Dedifferentiated amniotic fluid mesenchymal stem cell (primary cell): ENCODE results near the gene MAN2B1.
"Not testable (repeated sequence)": the region's sequence is repeated elsewhere in the genome, so short reads cannot be mapped to it uniquely, and the experiment has no call there.

ENCODE experiments used
- DNase-seq: peaks from one replicate; pipeline ENCODE4 v3.0.0-alpha.2; 2016; ENCODE audit errors: extremely low spot score

The MAN2B1 gene

DNA sequence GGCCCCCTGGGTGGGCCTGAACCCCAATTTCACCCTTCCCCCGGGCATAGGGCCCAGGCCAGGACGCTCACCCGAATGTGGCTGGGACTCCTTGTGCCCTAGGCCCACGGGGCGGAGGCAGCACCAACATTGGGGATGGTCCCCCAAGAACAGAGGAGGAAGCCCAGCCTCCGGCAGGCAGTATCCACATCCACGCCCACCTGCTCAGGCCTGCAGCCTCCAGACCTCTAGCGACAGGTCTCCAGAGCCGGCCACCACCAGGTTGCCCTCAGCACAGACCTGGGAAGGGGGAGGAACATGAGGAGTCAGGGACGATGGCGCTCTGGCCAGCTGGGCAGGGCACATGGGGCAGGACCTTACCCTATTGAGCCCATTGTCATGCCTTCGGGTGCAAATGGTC is 22.5 kb upstream of the MAN2B1 start:
- no peak for DNase-seq

DNA sequence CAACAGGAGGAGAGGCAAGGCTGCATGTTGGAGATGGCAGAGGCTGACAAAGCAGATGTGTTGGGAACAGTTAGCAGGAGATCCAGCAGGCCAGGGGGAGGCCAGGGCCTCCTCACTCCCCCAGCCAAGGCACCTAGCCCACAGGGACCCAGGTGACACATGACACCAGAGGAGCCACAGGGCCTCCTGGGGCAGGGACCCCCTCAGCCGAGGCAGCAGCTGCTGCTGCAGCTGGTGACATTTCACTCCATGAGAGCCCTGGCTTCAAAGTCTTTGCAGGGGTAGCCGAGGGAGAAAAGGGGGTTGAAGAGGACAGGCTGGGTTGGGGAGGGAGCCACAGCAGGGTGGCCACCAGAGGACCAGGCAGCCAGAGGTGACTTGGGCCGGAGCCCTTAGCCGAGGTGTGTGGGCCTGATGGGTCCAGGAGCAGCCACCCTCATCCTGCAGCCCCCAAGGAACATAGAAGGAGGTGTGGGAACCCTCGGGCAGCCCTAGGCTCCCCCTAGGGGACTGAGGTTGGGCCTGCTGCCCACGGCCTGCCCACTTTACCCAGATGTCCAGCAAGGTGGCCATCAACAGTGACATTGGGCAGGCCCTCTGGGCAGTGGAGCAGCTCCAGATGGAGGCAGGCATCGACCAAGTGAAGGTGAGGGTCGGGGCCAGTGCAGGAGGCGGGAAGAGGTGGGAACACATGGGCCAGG is 21.1 kb upstream of the MAN2B1 start, which contains the start of gene GNG14:
Gene GNG14 (plus strand): TSS at position 503 of the 701 bp plus-strand sequence. CDS start 51 bp downstream, at position 554.
- DNase-seq: no peak

DNA sequence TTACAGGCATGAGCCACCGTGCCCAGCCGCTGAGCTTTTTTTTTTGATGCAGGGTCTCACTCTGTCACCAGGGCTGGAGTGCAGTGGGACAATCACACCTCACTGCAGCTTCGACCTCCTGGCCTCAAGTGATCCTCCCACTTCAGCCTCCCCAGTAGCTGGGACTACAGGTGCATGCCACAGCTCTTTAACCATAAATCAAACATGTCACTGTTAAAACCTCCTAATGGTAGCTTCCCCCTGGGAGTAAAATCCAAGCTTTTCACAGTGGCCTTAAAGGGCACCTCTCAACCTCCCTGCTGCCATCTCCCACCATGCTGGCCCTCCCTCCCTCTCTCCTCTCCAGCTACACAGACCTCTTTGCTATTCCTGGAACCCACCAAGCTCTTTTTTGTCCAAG is 19.3 kb upstream of the MAN2B1 start:
- DNase-seq: no peak

DNA sequence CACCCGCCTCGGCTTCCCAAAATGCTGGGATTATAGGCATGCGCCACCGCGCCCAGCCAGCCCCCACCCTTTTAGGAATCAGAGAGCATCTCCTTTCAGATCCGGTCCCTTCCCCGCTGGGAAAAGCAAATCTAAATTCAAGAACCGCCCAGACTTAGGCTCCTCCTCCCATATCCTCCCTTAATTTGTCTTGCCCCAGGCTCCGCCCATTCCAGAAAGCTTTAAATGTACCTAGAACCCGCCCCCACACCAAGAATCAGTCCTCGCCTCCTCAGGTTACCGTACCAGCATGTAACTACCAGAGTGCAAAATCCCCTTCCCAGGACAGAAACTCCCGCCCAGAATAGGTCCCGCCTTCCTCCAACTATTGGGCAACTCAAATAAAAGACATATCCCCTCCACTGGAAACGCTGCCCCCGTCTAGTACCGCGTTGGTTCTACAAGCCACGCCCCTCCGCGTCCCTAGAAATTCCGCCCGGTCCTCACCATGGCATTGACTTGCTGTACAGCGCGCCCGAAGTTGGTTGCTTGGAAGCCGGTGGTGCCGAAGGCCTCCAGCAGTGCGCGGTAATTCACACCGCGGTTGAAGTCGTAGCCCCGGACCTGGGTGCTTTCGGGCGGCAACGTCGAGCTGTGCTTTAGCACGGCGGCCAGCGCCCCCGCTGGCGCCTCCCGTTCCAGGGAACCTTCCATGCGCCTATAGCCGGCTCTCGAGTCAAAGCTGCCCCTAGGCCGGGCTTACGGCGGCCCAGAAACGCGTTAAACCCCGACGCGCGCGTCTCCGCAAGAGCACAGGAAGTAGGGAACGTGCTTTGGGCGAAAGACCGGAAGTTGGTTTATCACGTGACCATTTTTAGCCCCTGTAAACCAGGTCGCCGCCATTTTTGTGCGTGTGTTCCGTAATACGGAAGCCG is 14.8 kb upstream of the MAN2B1 start, which contains the start of gene DHPS:
Gene DHPS (minus strand): TSS at position 807 of the 914 bp plus-strand sequence. CDS start 114 bp downstream, at position 693.
- peak; percentile 95 for DNase-seq

DNA sequence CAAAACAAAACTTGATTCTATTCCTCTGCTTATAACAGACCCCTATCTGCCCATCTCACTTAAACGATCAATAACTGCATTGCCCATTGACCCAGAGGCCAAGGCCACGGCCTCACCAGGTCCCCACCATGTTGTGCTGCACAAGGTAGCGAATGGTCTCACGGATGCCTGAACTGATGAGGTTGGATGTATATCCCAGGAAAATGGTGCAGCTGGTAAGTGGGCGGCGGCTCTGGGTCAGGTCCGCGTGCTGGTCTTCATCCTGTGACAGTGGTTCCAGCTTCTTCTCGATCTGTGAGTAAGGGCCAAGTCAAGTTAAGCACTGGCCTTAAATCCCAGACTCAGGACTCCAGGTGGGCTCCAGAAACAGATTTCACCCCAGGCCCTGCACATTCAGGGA is 13.5 kb upstream of the MAN2B1 start:
- DNase-seq: no peak

DNA sequence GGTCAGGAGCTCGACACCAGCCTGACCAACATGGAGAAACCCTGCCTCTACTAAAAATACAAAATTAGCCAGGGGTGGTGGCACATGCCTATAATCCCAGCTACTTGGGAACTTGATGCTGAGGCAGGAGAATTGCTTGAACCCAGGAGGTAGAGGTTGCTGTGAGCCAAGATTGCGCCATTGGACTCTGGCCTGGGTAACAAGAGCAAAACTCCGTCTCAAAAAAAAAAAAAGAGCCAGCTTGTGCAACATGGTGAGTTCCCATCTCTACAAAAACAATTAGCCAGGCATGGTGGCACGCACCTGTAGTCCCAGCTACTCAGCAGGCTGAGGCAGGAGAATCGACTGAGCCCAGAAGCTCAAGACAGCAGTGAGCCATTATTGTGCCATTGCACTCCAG is 11.5 kb upstream of the MAN2B1 start:
- DNase-seq: not testable (repeated sequence)

DNA sequence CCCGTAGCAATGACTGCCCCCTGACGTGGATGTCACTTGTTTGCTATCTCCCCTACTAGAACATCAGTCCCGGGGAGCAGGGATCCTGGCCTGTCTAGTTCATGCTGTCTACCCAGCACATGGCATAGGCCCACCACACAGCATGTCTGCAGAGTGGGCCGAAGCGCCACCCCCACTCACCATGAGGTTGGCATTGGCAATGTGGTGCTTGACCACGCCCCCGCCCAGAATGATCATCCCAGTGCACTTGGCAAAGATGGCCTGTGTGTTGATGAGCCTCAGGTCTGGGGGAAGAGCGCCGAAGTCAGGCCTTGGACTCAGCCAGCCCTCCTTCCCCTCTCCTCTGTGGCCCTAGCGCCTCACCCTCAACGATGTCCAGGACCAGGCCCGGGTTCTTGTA is 10.4 kb upstream of the MAN2B1 start:
- DNase-seq: no peak

DNA sequence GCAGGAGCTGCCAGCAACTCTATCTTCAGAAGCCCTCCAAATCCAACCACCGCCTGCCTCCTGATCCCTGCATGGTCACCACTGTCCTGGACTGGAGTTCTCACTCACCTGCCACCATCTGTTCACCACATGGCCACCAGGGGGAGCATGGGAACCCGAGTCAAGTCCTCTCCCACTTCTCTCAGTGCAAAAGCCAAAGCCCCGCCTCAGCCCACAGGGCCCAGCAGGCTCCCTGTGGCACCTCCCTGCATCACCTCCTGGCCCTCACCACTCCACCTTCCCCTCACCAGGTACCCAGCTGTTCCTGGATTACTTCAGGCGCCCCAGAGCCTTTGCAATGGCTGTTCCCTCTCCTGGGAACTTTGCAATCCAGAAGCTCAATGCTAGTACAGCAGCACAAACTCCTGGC is 9.8 kb upstream of the MAN2B1 start:
- peak; percentile 63 for DNase-seq

DNA sequence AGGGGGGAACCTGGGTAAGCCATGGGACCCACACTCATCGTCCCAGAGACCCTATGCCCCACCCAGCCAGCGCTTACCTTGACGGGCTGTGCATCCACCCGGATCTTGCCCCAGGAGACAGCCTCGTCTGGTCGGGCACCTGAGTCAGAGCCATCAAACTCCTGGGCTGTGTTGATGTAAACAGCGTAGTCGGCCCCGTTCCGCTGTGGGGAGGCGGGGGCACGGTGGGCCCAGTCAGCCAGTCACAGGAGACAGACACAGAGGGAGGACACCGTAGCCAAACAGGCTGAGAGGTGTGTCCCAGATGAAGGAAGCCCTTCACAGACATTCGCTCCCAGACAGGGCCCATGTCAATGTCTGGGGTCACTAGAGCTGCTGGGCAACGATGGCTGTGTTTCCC is 9.4 kb upstream of the MAN2B1 start:
- DNase-seq: no peak

DNA sequence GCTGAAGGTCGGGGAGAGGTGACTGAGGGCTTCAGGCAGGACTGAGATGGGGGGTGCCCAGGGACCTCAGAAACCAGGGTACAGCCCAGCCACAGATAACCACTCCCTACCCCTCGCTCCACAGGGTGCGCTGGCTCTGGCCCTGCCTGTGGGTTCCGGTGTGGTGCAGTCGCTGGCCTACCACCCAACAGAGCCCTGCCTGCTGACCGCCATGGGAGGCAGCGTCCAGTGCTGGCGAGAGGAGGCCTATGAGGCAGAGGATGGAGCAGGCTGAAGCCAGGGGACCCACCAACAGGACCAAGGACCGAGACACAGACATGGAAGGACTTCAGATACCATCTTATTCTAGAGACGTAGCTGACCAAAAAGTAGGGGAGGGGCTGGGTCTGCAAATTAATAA is 8.9 kb upstream of the MAN2B1 start:
- DNase-seq: no peak

DNA sequence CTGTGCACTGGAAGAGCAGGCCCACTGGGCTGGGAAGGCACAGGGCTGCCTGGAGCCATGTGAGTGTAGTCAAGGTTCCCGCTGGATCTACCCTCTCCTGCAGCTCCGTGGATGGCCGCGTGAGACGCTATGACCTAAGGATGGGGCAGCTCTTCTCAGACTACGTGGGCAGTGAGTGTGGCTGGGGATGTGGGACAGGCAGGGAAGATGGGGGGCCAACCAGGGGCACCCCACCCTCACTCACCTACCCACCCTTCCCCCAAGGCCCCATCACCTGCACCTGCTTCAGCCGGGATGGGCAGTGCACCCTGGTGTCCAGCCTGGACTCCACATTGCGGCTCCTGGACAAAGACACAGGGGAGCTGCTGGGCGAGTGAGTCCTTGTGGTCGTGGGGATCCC is 6.2 kb upstream of the MAN2B1 start:
- no peak for DNase-seq

DNA sequence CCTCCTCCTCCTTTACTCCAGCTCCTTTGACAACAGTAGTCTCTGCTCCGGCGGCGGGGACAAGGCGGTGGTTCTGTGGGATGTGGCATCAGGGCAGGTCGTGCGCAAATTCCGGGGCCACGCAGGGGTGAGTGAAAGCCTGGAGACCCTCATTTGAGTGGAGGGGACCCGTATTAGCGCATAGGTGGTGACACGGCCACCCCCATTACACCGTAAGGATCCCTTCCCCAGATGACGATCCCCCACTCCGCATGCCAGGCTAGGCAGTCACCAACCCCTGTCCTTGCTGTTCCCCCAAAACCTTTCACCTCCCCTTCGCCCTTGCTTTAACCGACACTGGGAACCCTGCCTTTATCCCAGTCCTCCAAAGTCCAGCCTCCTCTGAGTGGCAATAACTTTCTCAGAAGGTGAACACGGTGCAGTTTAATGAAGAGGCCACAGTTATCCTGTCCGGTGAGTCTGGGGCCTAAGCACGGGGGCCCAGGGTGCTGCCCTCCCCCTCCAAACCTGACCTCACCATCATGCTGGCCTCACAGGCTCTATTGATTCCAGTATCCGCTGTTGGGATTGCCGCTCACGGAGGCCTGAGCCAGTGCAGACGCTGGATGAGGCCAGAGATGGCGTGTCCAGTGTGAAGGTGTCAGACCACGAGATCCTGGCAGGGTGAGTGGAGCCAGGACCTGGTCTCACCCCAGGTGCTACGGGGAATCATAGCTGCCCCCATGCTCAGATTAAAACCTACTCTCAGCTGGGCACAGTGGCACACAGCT is 3.8 kb upstream of the MAN2B1 start:
- DNase-seq: no peak

DNA sequence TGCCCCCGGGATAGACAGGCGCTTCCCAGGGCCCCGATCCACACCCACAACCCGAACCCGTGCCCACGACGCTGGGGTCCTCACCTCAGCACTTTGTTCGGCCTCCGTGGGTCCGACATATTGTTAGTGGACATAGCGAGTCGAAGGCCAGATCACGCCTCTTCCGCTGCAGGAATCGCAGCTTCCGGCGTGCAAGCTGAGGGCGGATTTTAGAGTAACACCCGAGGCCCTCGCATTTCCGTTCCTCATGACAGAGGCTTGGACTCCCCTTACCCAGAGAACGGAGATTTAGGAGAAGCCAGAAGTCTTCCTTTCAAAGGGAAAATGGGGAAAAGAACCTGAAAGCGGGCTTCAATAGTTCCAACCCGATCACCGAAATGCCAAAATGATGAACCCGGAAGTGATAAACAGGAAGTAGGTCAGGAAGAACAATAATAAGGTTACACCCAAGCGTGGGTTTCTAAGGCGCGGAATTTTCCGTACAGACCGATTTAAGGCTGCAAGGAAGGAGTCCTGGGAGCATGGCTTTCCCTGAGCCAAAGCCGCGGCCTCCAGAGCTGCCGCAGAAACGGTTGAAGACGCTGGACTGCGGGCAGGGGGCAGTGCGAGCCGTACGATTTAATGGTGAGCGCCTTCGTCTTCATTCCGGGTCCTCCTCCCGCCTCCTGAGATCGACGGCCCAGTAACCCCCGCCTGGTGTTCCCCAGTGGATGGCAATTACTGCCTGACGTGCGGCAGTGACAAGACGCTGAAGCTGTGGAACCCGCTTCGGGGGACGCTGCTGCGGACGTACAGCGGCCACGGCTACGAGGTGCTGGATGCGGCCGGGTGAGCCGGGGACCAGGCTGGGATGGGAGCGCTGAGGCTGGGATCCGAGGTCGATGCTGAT is 3.0 kb upstream of the MAN2B1 start:
- DNase-seq: peak; percentile 78

DNA sequence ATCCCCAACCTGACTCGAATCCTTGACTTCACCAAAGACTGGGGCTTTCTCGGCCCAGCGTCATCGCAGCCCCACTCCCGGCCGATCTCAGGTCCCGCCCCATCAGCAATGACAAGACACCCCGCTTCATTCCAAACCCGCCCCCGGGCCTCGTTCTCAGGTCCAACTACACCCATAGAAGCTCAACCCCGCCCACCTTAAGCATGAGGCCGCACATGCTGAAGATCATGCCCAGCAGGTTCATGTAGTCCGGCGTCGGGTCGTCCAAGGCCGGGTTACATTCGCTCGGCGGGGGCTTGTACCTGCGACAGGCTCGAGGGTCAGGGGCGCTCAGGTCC is 2.4 kb upstream of the MAN2B1 start:
- peak; percentile 46 for DNase-seq

DNA sequence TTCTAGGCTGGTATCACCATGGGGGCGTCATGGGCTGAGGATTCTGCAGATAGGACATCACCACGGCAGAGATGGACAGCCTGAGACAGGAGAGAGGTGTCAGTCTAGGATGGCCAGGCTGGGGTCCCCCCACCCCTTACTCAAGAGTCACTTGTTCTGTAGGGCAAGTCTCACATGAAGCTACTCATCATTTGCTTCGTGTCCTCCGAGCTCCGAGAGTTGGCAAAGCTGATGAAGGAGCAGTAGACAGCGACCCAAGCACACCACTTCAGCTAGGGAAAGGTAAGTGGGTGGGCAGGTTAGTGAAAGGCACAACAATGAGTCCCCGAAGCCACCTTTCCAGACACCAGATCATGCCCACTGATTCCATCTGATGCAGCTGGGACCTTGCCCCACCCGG is 1.8 kb upstream of the MAN2B1 start:
- DNase-seq: no peak

DNA sequence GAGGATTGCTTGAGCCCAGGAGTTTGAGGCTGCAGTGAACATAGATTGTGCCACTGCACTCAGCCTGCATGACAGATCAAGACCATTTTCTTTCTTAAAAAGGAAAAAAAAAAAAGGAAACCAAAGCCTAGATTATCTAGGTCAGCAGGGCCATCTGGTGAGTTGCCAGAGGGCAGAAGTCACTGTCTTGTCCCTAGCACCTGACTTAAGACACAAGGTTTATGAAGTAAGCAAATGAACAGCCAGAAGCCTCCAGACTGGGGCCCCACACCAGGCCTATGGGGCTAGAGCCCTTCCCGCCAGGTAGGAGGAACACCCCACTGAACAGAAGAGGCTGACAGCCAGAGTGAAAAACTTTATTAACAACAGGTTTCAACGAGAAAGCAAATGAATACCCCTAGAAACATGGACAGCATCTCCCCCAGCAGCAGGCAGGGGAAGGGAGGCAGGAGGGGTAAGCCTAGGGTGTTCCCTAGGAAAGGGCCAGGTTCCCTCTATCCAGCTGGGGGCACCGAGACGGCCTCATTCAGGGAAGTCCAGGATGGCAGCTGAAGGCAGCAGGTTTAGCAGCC is 1.3 kb upstream of the MAN2B1 start:
- DNase-seq: no peak

DNA sequence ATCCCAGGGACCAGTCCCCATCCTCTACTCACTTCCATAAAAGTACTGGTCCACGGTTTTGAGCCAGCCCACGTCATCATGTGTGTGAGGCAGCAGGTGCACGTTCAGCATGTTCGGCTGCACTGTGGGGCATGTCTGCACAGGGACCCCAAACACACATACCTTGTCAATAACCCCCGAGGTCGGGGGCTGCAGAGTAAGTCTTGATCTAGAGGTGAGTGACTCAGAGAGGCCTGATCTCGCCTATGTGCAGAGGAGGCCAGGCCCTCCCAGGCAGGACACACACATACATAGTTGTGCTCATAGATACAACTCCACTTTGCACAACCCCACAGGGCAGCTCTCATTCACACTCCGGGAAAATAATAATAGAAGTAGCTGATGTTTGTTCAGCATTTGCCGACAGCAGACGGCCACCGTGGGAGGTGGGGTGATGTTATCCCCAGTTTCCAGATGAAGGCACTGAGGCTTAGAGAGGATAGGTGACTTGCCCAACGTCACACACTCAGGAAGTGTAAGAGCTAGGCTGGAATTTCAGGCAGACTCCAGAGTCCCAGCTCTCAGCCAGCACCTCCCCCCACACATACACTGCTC is 774 bp downstream of the MAN2B1 start:
- DNase-seq: no peak

DNA sequence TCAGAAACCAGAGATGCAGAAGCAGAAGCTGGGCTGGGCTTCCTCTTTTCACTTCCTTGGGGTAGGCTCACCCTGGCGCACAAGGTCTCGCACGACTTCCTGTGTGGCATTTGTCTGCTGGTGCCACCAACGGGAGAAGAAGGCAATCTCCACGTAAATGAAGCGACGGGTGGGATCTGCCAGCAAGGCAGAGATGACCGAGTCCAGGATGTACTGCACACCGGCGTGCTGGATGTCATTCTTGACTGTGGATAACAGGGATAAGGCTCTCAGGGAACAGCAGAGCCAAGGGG is 1.3 kb downstream of the MAN2B1 start:
- no peak for DNase-seq

DNA sequence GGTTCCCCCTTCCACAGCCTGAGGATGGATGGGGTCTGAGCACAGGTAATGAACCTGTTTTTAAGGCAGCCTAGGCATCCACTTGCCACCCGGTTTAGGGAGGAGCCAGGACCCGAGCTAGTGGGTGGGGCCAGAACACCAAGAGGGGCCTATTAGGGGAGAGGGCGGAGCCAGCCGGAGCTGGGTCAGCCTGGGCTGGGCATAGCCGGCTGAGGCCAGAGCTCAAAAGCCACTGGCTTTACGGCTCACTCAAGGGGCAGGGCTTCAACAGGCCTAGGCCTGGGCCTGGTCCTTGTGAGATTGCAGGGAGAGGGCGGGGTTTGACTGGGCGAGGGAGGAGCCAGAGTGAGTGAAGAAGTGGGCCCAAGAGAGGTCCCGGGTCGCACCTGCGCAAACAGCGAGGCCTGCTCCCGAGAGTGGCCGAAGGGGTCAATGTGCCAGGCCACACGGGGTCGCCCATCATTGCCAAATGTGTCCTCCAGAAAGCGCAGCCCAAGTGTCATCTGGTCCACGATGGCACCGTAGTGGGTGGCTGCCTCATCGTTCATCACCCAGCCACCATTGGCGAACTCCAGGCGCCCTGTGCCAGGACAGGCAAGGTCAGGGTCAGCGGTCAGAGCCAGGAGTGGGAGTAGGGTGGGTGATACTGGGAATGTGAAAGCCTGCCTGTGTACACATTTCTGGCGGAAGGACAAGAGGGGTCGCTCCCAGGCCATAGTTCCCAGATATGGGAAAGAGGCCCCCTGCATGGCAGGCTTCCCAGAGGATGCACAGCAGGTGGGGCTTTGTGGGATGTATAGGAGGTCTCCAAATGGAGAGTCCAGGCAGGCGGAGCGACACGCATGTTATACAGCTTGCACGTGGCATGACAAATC is 1.9 kb downstream of the MAN2B1 start:
- DNase-seq: no peak

DNA sequence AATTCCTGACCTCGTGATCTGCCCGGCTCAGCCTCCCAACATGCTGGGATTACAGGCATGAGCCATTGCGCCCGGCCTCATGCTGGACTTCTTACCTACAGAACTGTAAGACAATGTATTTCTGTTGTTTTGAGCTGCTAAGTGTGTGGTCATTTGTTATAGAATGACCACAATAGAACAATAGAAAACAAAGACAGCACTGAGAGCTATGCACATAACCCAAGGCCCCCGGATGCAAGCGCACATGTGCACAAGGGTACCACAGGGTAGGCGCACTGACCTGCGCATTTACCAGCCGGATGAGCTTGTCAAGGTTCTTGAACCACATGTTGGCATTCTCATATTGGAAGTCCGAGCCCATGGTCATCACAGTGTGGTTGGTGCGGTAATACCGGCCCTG is 5.6 kb downstream of the MAN2B1 start:
- no peak for DNase-seq
